Medulla oblongata (tissue), 1 donor: ENCODE results near the gene ENDOU.
"Not testable (repeated sequence)": the region's sequence is repeated elsewhere in the genome, so short reads cannot be mapped to it uniquely, and the experiment has no call there.

ENCODE experiments used
- DNase-seq: peaks from one replicate; pipeline ENCODE4 v3.0.0-alpha.2; 2015; ENCODE audit errors: extremely low spot score

Gene ENDOU

GRCh38 chr12:47686645-47687240 lies 38.5 kb downstream of the ENDOU start:
- DNase-seq: peak; percentile 69

DNA sequence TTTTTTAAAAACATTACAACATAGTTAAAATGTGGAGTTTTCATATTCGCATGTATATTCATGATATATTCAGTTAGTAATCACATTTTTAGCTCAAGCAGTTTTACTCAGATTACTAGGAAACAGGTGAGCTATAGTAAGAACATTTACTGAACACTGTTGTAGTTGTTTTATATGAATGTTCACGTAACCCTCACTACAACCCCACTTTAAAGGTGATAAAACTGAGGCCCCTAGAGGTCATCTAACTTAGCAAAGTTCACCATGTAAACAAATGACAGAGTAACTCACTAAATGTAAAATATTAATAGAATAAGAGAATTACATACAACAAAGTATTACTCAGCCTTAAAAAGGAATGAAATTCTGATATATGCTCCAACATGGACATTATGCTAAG lies 45.5 kb downstream of the ENDOU start:
- no peak for DNase-seq

- DNase-seq: no peak
These were observed 53.2 kb downstream of the ENDOU start for GRCh38 chr12:47672068-47672467.

GRCh38 chr12:47667935-47668334 lies 57.4 kb downstream of the ENDOU start:
- not testable (repeated sequence) for DNase-seq
